Choroid plexus epithelial cell (primary cell): ENCODE results near the gene STKLD1.

Experiments
- DNase-seq: peaks from one replicate; pipeline ENCODE4 v3.0.0-alpha.2; 2010; ENCODE audit warnings: low read depth
- H3K4me3 ChIP-seq: 2 replicates; pipeline ENCODE4 v1.5.1; 2011; ENCODE audit warnings: low read depth, mild to moderate bottlenecking, control low read depth, low read length, moderate library complexity
- TF ChIP-seq, protein P1 (sequence below): conservative IDR thresholded peaks from 2 replicates; pipeline ENCODE4 v1.5.1; 2011; ENCODE audit warnings: low read depth, mild to moderate bottlenecking, control low read depth, inconsistent platforms, low read length, moderate library complexity

STKLD1 gene

DNA sequence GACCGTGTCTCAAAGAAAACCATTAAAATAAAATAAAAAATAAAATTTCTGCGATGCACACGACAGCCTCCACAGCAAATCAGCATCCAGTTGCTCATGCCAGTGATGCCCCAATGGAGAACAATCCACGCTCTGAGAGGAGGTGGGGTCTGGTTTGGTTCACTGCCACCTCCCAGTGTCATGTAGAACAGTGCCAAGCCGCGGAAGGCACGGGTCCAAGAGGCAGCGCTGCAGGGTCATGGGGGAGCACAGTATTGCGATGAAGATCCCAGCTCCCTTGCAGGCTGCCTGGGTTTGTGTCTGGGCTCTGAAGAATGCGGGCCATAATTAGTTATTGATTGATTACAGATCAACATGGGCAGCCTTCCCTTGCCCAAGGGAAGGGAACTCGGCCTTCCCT lies 77.5 kb downstream of the STKLD1 start:
- H3K4me3 ChIP-seq = no peak overlapping the region
- no peak for DNase-seq
- TF ChIP-seq, protein P1, sequence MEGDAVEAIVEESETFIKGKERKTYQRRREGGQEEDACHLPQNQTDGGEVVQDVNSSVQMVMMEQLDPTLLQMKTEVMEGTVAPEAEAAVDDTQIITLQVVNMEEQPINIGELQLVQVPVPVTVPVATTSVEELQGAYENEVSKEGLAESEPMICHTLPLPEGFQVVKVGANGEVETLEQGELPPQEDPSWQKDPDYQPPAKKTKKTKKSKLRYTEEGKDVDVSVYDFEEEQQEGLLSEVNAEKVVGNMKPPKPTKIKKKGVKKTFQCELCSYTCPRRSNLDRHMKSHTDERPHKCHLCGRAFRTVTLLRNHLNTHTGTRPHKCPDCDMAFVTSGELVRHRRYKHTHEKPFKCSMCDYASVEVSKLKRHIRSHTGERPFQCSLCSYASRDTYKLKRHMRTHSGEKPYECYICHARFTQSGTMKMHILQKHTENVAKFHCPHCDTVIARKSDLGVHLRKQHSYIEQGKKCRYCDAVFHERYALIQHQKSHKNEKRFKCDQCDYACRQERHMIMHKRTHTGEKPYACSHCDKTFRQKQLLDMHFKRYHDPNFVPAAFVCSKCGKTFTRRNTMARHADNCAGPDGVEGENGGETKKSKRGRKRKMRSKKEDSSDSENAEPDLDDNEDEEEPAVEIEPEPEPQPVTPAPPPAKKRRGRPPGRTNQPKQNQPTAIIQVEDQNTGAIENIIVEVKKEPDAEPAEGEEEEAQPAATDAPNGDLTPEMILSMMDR = no peak

DNA sequence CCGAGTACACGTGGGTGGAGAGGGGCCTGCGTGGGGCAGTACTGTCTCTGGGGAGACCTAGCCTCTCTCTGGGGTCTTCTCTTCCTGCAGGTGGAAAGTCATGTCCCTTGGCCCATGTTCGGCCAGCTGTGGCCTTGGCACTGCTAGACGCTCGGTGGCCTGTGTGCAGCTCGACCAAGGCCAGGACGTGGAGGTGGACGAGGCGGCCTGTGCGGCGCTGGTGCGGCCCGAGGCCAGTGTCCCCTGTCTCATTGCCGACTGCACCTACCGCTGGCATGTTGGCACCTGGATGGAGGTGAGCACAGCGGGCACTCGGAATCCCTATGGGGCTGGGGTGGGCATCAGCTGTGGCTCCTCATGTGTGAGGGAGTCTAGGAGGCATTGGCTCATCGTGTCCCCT lies 78.2 kb downstream of the STKLD1 start:
- TF ChIP-seq, protein P1 = no peak
- DNase-seq = no peak
- H3K4me3 ChIP-seq = no peak overlapping the region

DNA sequence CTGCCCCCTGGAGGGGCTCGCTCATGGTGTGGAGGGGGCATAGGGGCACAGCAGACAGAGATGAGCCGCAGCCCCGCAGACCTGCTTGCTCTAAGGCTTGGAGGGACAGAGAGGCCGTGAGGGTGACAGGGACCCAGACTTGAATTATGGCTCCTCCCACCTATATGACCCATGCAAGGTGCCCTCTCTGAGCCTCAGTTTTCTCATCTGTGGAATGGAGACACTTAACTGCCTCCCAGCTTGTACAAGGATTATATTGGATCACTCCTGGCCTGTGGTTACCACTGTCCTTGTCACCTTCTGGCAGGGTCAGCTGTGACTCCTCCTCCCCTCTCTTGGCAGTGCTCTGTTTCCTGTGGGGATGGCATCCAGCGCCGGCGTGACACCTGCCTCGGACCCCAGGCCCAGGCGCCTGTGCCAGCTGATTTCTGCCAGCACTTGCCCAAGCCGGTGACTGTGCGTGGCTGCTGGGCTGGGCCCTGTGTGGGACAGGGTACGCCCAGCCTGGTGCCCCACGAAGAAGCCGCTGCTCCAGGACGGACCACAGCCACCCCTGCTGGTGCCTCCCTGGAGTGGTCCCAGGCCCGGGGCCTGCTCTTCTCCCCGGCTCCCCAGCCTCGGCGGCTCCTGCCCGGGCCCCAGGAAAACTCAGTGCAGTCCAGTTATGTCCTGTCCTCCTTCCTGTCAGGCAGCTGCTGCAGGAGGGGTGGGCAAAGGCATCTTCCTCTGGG lies 78.9 kb downstream of the STKLD1 start:
- TF ChIP-seq, protein P1 = no peak
- H3K4me3 ChIP-seq = no peak overlapping the region
- DNase-seq = no peak
